ENCODE measurements around the gene C14orf180. TPM values are rescaled to one million over a fixed set of nuclear protein-coding genes. Genes with fewer than 3 reads are reported as not detected.

C14orf180 gene
- total and polyA plus RNA-seq, 10 of the 15 experiments (the other 5 are each of a cell fraction or from before 2014, with no cell fraction given) = not detected

- Histone ChIP-seq H3K4me3 (no peak overlapping the region), H3K27ac (ENCODE audit: control insufficient read depth, insufficient read depth) (no peak overlapping the region), H3K36me3 (ENCODE audit: control insufficient read depth in 2 of 2, insufficient read depth in 2 of 2, low read length in 1 of 2) (no peaks in the 10 kb centered on the region), H3K9ac (ENCODE audit: control insufficient read depth, insufficient read depth, low read length) (no peak overlapping the region), H3K4me1 (ENCODE audit: control insufficient read depth, insufficient read depth, low read length) (no peaks in the 10 kb centered on the region), H3K79me2 (ENCODE audit: control insufficient read depth, insufficient read depth, low read length) (no peaks in the 10 kb centered on the region), H2AFZ (ENCODE audit: control insufficient read depth, low read depth, low read length) (no peak overlapping the region), H3K9me3 (replicated peaks; ENCODE audit: control insufficient read depth, insufficient read depth, low read length) (no peaks in the 10 kb centered on the region), H3K27me3 (replicated peaks in 1 of 2; ENCODE audit: control insufficient read depth in 2 of 2, insufficient read depth in 2 of 2, low read length in 1 of 2) (peaks cover 0 to 4% of the 10 kb centered on the region in 2 experiments; a peak in 2 of 4 replicates), H4K20me1 (ENCODE audit: control insufficient read depth, insufficient read depth) (no peaks in the 10 kb centered on the region), H3K4me2 (ENCODE audit: control insufficient read depth, insufficient read depth) (no peak overlapping the region)
- SMC1A ChIA-PET (ENCODE audit: uncharacterized antibody, unreplicated experiment) = no interaction called here
- CTCF ChIA-PET = interaction anchor here (0.7 kb wide), 1 partner anchor 312 kb away, joined by 3 read pairs; no protein-coding TSS in a partner anchor
- 14% methylated on average over 9 of the region's 9 CpGs for WGBS (ENCODE audit: insufficient coverage, insufficient replicate concordance, low lambda C conversion rate, missing lambda C conversion rate)
- POLR2A ChIA-PET = no interaction called here
- BruUV-seq (replicated peaks) = no TSS peak
- intact Hi-C loops (cut with micrococcal nuclease; ENCODE audit: unreplicated experiment) (no loop called here), in situ Hi-C loops (cut with MboI) (no loop called here)
- RAD21 ChIA-PET (ENCODE audit: unreplicated experiment) = no interaction called here
- FAIRE-seq (no peak), DNase-seq (ENCODE audit: low read depth, low spot score) (no peak), ATAC-seq (no peak)
- no peak for TF ChIP-seq PBX3 (IDR thresholded peaks at IDR 0.05; ENCODE audit: insufficient replicate concordance, low read depth, low read length)
- TF ChIP-seq RBBP5 (conservative IDR thresholded peaks at IDR 0.05) = no peak
- no peak for TF ChIP-seq RUNX3 (IDR thresholded peaks at IDR 0.05; ENCODE audit: low read length)
- no peak for TF ChIP-seq FOXK2 (IDR thresholded peaks at IDR 0.05)
- no peak for TF ChIP-seq HCFC1 (IDR thresholded peaks at IDR 0.05; ENCODE audit: low read length)
- no peak for TF ChIP-seq SREBF2 (IDR thresholded peaks at IDR 0.05; ENCODE audit: low read length)
- no peak for TF ChIP-seq BCL11A (IDR thresholded peaks at IDR 0.05; ENCODE audit: low read depth, low read length)
- TF ChIP-seq ZNF207 (IDR thresholded peaks at IDR 0.05; ENCODE audit: borderline replicate concordance) = no peak
- TF ChIP-seq KLF5 (IDR thresholded peaks at IDR 0.05; ENCODE audit: partially characterized antibody) = no peak
- TF ChIP-seq, protein P1, sequence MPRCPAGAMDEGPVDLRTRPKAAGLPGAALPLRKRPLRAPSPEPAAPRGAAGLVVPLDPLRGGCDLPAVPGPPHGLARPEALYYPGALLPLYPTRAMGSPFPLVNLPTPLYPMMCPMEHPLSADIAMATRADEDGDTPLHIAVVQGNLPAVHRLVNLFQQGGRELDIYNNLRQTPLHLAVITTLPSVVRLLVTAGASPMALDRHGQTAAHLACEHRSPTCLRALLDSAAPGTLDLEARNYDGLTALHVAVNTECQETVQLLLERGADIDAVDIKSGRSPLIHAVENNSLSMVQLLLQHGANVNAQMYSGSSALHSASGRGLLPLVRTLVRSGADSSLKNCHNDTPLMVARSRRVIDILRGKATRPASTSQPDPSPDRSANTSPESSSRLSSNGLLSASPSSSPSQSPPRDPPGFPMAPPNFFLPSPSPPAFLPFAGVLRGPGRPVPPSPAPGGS (IDR thresholded peaks at IDR 0.05; ENCODE audit: borderline replicate concordance, insufficient read depth, low read depth, low read length, poor library complexity, severe bottlenecking) = no peak
Observed at GRCh38 chr14:104580961-104581360, 1.4 kb downstream of the C14orf180 start.

Data from GM12878 (cell line).